Osteoblast (primary cell): ENCODE data around the gene CDH12. TPM values are rescaled to one million over a fixed set of nuclear protein-coding genes. Genes with fewer than 3 reads are reported as not detected.

Source experiments
- DNase-seq: peaks from one replicate; pipeline ENCODE4 v3.0.0; 2011; ENCODE audit warnings: low spot score, mixed read lengths; ENCODE audit not compliant: insufficient read length; ENCODE audit errors: missing footprints
- H2AFZ ChIP-seq: 2 replicates; pipeline ENCODE4 v1.6.0; 2011; ENCODE audit warnings: mild to moderate bottlenecking, low read length
- H3K27ac ChIP-seq: 2 replicates; pipeline ENCODE4 v1.5.1; 2011; ENCODE audit warnings: mild to moderate bottlenecking, low read depth, low read length, moderate library complexity
- H3K27me3 ChIP-seq: 2 replicates; pipeline ENCODE4 v1.6.0; 2012; ENCODE audit warnings: mild to moderate bottlenecking, control low read depth, inconsistent platforms, low read length, moderate library complexity; ENCODE audit not compliant: insufficient read depth
- H3K36me3 ChIP-seq: 2 replicates; pipeline ENCODE4 v1.5.1; 2011; ENCODE audit warnings: mild to moderate bottlenecking, low read length, control low read depth, moderate library complexity; ENCODE audit not compliant: insufficient read depth
- H3K4me1 ChIP-seq: 2 replicates; pipeline ENCODE4 v1.5.1; 2011; ENCODE audit warnings: mild to moderate bottlenecking, low read length, control low read depth, moderate library complexity; ENCODE audit not compliant: insufficient read depth
- H3K4me2 ChIP-seq: 2 replicates; pipeline ENCODE4 v1.6.0; 2011; ENCODE audit warnings: mild to moderate bottlenecking, low read length; ENCODE audit not compliant: insufficient read depth
- H3K4me3 ChIP-seq: fragments of 200-600 bp; sonication (generic); 3 replicates; pipeline ENCODE4 v1.5.1; 2012; ENCODE audit warnings: mild to moderate bottlenecking, low read length, inconsistent platforms; ENCODE audit not compliant: insufficient read depth
- H3K79me2 ChIP-seq: 2 replicates; pipeline ENCODE4 v1.6.0; 2012; ENCODE audit warnings: mild to moderate bottlenecking, low read length, control low read depth, inconsistent platforms; ENCODE audit not compliant: insufficient read depth
- H3K9me3 ChIP-seq: 2 replicates; pipeline ENCODE4 v1.5.1; 2011; ENCODE audit warnings: low read depth, low read length, control low read depth
- H4K20me1 ChIP-seq: 2 replicates; pipeline ENCODE4 v1.6.0; 2012; ENCODE audit warnings: mild to moderate bottlenecking, low read length, control low read depth; ENCODE audit not compliant: insufficient read depth
- total RNA-seq: library from RNA; depleted of rRNA; stranded (reverse); fragments of >200 nt; gene quantifications from 2 replicates; pipeline ENCODE4 v1.2.3, GENCODE V29; 2012
- TF ChIP-seq, protein P1 (sequence below): IDR thresholded peaks from 2 replicates; pipeline ENCODE4 v1.5.1; 2011; ENCODE audit warnings: mild to moderate bottlenecking, low read depth, low read length, moderate library complexity; ENCODE audit errors: extremely low read depth

The CDH12 gene
- total RNA-seq, 1 donor: not detected

DNA sequence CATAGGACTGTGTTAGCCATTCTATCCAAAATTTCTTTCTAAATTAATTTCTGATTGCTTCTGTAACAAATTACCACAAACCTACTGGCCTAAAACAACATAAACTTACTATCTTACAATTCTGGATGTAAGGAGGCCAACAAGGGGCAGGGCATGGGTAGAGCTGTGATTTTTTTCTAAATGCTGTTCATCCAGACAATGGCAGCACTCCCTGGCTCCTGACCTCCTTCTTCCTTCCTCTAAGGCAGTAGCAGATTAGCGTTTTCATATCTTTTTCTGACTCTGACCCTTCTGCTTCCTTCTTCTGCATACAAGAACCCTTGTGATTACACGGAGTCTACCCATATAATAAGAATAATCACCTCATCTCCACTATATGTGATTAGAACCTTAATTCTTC, 1005.8 kb downstream of the CDH12 start:
- H3K4me2 ChIP-seq: no peak overlapping the region
- H3K9me3 ChIP-seq: no peaks in the 10 kb centered on the region
- H3K4me1 ChIP-seq: no peaks in the 10 kb centered on the region
- no peak overlapping the region for H2AFZ ChIP-seq
- DNase-seq: no peak
- no peak overlapping the region for H3K4me3 ChIP-seq
- no peaks in the 10 kb centered on the region for H3K79me2 ChIP-seq
- no peaks in the 10 kb centered on the region for H4K20me1 ChIP-seq
- H3K27ac ChIP-seq: no peak overlapping the region
- TF ChIP-seq, protein P1, sequence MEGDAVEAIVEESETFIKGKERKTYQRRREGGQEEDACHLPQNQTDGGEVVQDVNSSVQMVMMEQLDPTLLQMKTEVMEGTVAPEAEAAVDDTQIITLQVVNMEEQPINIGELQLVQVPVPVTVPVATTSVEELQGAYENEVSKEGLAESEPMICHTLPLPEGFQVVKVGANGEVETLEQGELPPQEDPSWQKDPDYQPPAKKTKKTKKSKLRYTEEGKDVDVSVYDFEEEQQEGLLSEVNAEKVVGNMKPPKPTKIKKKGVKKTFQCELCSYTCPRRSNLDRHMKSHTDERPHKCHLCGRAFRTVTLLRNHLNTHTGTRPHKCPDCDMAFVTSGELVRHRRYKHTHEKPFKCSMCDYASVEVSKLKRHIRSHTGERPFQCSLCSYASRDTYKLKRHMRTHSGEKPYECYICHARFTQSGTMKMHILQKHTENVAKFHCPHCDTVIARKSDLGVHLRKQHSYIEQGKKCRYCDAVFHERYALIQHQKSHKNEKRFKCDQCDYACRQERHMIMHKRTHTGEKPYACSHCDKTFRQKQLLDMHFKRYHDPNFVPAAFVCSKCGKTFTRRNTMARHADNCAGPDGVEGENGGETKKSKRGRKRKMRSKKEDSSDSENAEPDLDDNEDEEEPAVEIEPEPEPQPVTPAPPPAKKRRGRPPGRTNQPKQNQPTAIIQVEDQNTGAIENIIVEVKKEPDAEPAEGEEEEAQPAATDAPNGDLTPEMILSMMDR: no peak
- no peaks in the 10 kb centered on the region for H3K36me3 ChIP-seq
- H3K27me3 ChIP-seq: no peaks in the 10 kb centered on the region

DNA sequence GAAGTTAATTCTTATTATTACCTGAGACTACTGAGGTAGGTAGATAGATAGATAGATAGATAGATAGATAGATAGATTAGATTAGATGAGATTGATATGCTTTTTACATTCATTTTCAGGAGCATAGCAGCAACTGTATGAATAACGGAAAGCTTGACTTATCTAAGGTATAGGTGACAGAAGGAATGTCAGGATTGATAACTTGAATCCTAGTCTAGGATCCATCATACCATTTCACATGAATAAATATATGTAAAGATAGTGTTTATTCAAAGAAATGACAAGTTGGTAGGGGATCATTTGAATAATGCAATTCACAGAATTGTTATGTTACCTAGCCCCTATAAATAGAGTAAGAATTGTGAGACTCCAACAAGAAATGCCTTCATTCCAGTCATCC, 1008.2 kb downstream of the CDH12 start:
- H3K9me3 ChIP-seq: no peaks in the 10 kb centered on the region
- H3K27me3 ChIP-seq: no peaks in the 10 kb centered on the region
- TF ChIP-seq, protein P1: no peak
- DNase-seq: no peak
- no peak overlapping the region for H2AFZ ChIP-seq
- H3K27ac ChIP-seq: no peak overlapping the region
- H4K20me1 ChIP-seq: no peaks in the 10 kb centered on the region
- no peaks in the 10 kb centered on the region for H3K4me1 ChIP-seq
- no peaks in the 10 kb centered on the region for H3K36me3 ChIP-seq
- no peak overlapping the region for H3K4me3 ChIP-seq
- no peaks in the 10 kb centered on the region for H3K79me2 ChIP-seq
- no peak overlapping the region for H3K4me2 ChIP-seq

- Histone ChIP-seq H3K36me3 (no peaks in the 10 kb centered on the region), H3K9me3 (peaks cover 2% of the 10 kb centered on the region), H4K20me1 (no peaks in the 10 kb centered on the region)
These were observed 1018.3 kb downstream of the CDH12 start for GRCh38 chr5:21834863-21835262.

GRCh38 chr5:21831145-21831787, 1021.9 kb downstream of the CDH12 start:
- no peaks in the 10 kb centered on the region for H4K20me1 ChIP-seq
- H2AFZ ChIP-seq: no peak overlapping the region
- no peaks in the 10 kb centered on the region for H3K79me2 ChIP-seq
- DNase-seq: no peak
- no peaks in the 10 kb centered on the region for H3K36me3 ChIP-seq
- no peak overlapping the region for H3K27ac ChIP-seq
- H3K4me2 ChIP-seq: no peak overlapping the region
- TF ChIP-seq, protein P1: no peak
- H3K9me3 ChIP-seq: no peaks in the 10 kb centered on the region
- no peaks in the 10 kb centered on the region for H3K27me3 ChIP-seq
- H3K4me3 ChIP-seq: no peak overlapping the region
- H3K4me1 ChIP-seq: no peaks in the 10 kb centered on the region

More at GRCh38 chr5:21834863-21835262, 1018.3 kb downstream of the CDH12 start:
- Histone ChIP-seq H2AFZ (no peak overlapping the region), H3K79me2 (no peaks in the 10 kb centered on the region), H3K27me3 (no peaks in the 10 kb centered on the region), H3K4me1 (no peaks in the 10 kb centered on the region), H3K4me2 (no peak overlapping the region), H3K27ac (no peak overlapping the region), H3K4me3 (no peak overlapping the region)
- TF ChIP-seq, protein P1: no peak
- no peak for DNase-seq
